DMS114 treated with DMSO at 0.1 percent for 48 hours (cell line): ENCODE measurements around the gene FBXL14.

Experiments
- DNase-seq: peaks from one replicate; lab custom pipeline; 2025; ENCODE audit not compliant: unreplicated experiment; lab: John Stamatoyannopoulos, UW

Gene FBXL14

GRCh38 chr12:1539135-1539534 is 55.2 kb downstream of the FBXL14 start:
- no peak for DNase-seq

- DNase-seq, result no peak
Observed at GRCh38 chr12:1536817-1537216, 57.6 kb downstream of the FBXL14 start.

- no peak for DNase-seq
Observed at GRCh38 chr12:1534748-1535147, 59.6 kb downstream of the FBXL14 start.

- DNase-seq, result no peak
Observed at GRCh38 chr12:1533602-1534304, 60.6 kb downstream of the FBXL14 start.

- no peak for DNase-seq
Observed at GRCh38 chr12:1533205-1533601, 61.2 kb downstream of the FBXL14 start.

GRCh38 chr12:1532375-1533165 is 61.8 kb downstream of the FBXL14 start:
- no peak for DNase-seq

- DNase-seq, result no peak
Observed at GRCh38 chr12:1531654-1532374, 62.6 kb downstream of the FBXL14 start.

GRCh38 chr12:1531153-1531653 is 63.2 kb downstream of the FBXL14 start:
- DNase-seq, result no peak

- no peak for DNase-seq
Observed at GRCh38 chr12:1530592-1531152, 63.7 kb downstream of the FBXL14 start.

GRCh38 chr12:1529862-1530591 is 64.4 kb downstream of the FBXL14 start:
- no peak for DNase-seq

GRCh38 chr12:1529228-1529861 is 65.0 kb downstream of the FBXL14 start:
- DNase-seq, result no peak

- DNase-seq, result no peak
Observed at GRCh38 chr12:1528791-1529190, 65.6 kb downstream of the FBXL14 start.

- DNase-seq, result no peak
Observed at GRCh38 chr12:1527789-1528188, 66.6 kb downstream of the FBXL14 start.

GRCh38 chr12:1525858-1526257 is 68.5 kb downstream of the FBXL14 start:
- no peak for DNase-seq

- DNase-seq, result no peak
Observed at GRCh38 chr12:1523558-1524050, 70.8 kb downstream of the FBXL14 start.

GRCh38 chr12:1523046-1523445 is 71.3 kb downstream of the FBXL14 start:
- no peak for DNase-seq

GRCh38 chr12:1519642-1520041 is 74.7 kb downstream of the FBXL14 start:
- DNase-seq, result no peak

- DNase-seq, result no peak
Observed at GRCh38 chr12:1518591-1519516, 75.5 kb downstream of the FBXL14 start.
